Colon (tissue), 2 donors: ENCODE measurements around the gene MAP1LC3A.

Experiments
- FAIRE-seq: peaks from 2 replicates; lab custom pipeline; 2012; peaks lifted over from hg19 to GRCh38; lab: Jason Lieb, UNC
- donor health status: control.
- donor health status: control.

Gene MAP1LC3A

DNA sequence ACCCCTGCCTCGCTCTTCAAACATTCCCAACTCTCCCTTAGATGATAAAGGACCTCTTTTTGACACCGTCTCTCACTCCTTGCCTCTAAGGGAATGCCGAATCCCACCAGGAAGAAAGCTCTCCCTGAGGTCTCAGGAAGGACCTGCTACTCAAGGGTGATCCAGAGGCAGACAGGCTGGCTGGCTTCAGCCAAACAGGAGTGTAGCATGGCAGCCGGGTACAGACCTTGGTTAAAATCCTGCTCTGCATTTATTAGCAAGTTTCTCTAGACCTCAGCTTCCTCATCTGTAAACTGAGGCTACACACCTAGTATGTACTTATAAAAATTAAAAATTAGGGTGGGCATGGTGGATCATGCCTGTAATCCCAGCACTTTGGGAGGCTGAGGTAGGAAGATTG is 17.2 kb downstream of the MAP1LC3A start:
- no peak for FAIRE-seq

DNA sequence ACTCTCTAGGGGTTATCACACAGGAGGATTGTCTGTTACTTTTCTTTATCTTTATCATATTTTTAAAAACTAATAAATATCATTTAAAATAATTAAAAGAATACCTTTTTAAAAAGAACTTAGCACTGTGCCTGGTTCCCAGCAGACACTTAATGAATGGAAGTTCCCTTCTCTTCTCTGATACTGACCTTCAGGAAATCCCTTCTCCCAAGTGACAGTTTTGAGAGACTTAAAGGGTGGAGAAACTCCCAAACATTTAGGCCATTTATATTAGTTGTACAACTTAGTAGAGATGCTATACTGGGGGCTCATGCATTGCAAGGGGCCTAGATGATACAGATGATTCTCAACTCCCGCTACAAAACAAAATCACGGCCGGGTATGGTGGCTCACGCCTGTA is 18.5 kb downstream of the MAP1LC3A start:
- FAIRE-seq: no peak

DNA sequence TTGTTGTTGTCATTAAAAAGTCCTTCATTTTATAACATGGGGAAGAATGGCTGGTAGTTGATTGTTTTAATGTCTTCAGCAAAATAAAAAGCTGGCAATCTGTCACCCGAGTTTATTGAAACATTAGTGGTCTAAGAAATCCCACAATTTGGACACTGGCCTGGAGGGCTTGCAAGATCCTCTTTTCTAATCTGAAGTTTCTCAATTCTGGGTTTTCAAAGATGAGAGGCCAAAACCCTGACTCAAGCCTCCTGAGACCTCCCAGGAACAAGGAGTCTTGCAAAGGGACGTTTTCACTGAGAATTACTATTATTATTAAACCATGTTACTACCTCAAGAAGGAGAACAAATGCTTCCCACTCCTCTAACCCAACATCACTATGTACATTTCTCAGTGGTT is 19.5 kb downstream of the MAP1LC3A start:
- FAIRE-seq: no peak

DNA sequence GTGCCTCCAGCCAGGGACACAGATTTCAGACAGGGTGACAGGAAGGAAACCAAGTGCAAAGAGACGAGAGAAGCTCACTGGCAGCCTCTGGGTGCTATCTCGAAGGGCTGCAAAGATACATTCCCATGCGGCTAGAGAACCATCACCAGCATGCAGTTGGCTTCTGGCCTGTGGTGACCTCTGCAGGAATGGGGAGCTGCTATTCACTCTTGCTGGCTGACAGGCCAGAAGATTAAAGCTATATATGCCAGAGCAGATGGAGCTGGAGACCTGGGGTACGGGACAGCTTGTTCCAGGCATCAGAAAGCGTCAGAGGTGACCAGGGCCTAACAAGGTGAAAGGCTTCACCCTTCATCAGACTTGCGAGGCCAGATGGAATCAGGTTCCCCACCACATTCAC is 20.0 kb downstream of the MAP1LC3A start:
- FAIRE-seq: no peak

DNA sequence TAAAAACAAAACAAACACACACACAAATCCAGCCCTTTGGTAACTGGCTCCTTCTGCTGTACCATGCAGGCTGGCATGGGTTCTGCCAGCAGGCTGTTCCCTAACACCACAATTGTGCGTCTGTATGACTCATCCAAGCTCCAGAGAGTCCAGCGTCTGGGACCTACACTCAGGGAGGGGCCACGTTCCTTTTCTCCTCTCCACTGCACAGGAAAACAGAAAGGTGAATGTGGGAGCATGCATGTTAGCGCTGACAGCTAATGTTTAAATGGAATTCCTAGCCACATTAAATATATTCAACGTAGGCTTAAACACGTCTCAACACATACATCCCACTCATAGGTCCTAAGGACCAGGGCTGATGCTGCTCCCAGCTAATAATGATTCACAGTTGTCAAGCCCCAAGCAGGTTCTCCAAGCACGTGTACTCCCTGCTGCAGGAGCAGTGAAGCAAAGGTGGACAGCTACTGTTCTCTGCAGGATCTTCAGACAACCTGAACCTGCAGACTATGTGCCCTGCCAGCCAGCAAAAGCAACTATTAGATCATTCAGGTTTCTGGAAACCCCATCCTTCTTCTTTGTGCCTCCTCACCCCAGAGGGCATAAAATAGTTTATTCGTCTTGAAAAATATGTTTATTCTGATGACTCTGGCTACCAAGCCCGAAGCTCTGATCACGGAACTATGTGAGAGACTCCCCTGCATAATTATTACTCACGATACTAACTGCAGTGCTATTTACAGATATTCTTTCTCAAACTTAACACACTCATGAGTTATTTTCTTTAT is 20.9 kb downstream of the MAP1LC3A start:
- no peak for FAIRE-seq

DNA sequence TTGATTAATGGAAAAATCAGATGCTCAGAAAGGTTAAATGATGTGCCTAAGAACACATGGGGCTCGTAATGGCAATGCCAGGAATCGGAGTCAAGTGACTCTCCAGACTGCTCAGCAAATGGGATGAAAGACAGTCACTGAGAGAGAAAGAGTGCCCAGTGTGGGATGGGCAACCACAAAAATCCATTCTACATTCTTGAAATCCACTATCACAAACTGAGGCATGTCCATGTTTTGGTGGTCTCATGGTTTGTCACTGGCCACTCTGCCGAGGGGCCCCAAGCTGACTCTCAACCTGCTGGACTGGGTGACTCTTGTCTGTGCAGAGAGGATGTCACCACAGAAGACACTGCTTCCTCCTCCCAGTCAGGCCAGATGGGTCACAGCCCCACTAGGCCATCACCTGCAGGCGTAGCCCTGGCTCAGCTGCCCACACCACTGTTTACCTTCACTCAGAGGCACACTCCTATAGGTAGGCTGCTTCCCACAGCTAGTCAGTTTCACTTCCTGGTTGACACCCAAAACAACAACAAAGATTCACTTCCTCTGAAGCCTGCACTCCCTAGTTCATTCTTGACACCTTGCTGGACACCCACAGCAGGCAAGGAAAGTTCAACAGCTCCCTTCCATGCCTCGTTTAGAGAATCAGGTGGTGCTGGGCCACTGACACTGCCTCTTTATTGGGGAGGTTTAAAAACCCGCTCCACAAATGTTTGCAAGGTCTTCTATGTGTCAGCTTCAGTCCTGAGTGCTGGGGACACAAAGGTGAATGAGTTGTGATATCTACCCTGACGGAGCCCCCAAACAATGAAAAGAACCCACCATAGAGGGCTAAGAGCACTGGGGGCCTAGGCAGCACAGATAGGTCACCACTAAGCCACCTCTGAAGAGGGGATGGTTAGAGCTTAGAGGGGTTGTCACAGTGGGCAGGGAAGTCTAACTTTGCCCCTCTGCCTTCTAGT is 21.7 kb downstream of the MAP1LC3A start:
- FAIRE-seq: no peak

DNA sequence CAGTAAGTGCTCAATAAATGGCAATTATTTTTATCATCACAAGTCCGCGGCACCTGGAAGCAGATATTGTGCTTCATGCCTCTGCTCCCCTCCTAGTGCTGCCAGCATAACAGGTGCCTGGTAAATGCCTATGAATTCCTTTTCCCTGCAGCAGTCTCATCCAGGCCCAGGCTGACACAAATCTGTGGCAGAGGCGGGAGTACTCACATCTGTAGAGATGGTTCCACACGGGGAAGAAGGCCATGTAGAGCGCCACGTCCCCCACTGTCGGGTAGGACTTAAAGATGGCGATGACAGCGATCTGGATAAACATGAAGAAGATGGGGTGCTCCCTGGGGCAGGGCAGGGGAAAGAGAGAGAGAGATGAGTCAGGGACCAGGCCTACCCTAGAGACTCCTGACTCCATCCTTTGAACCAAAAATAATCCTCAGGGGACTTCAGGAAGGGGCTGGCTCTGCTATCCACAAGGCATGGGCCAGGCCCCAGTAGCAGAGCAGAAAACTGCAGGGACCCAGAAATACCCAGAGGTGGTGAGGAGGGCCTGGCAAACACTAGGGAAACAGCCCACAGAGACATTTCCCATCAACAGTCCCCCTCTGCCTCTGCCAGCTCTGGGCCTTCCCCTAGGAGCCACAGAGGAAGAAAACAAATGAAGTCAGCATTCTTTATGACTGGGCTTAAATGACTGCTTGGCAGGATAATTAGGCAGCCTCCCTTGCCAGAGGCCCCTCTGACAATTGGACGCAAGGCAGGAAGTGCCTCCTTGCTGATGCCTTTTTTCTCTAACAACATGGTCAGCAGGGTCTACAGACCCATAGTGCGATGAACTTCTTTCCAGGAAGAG is 23.0 kb downstream of the MAP1LC3A start:
- no peak for FAIRE-seq

DNA sequence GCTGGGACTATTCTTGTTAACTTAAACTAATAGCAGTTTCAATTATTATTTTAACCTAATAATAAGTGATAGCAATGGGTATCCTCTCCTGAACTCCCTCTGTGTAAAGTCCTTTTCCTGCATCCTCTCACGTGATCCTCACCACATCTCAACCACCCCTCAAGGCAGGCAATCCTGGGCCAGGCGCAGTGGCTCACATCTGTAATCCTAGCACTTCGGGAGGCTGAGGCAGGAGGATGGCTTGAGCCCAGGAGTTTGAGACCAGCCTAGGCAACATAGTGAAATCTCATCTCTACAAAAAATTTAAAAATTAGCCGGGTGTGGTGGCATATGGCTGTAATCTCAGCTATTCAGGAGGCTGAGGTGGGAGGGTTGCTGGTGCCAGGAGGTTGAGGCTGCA is 23.7 kb downstream of the MAP1LC3A start:
- no peak for FAIRE-seq

DNA sequence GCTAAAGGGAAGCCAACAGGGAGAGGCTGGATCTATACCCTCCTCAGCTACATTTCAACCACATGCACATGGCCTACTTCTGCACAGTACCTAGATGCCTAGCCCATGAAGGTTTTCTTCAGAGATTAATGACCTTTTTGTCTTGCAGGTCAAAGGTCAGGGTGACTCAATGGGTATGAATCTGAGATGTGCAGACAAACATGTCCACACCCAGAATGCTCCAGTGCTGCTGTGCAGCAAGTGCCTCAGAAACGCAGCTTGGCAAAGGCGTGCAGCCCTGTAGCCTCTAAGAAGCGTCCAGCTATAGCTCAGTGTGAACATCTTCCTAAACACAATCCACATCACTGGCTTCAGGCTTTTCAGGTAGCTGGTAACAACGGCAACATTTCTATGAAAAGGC is 24.4 kb downstream of the MAP1LC3A start:
- FAIRE-seq: no peak

DNA sequence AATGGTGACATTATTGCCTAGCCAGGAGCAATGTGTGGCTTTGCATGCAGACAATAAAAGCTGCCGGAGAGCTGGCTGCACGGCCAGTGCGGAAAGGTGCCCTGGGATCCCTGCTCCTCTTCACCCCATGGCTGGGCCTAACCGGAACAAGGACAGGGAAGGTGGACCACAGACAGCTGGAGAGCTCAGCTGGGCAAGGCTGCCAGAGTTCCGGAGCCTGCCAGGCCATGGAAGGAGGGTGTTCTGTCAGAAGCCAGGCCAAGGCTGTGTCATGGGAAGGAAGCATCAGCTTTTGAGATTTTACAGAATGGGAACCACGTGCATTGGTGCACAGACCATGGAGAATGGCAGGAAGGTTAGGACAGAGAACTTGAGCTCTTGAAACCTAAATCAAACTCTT is 25.0 kb downstream of the MAP1LC3A start:
- FAIRE-seq: no peak

DNA sequence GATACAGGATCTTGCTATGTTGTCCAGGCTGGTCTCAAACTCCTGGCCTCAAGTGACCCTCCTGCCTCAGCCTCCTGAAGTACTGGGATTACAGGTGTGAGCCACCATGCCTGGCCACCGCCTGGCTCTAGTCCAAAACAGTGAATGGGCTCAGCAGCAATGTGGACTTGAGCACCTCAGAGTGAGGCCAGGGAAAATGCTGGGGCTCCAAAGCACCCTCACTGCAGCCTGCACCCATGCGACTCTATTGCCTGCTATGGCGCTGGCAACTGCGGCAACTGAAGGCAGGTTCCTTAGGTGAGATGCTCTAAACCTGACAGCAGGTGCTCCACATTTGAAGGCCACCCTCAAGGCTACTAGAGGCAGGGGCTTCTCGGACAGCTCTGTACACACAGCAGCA is 26.5 kb downstream of the MAP1LC3A start:
- no peak for FAIRE-seq

DNA sequence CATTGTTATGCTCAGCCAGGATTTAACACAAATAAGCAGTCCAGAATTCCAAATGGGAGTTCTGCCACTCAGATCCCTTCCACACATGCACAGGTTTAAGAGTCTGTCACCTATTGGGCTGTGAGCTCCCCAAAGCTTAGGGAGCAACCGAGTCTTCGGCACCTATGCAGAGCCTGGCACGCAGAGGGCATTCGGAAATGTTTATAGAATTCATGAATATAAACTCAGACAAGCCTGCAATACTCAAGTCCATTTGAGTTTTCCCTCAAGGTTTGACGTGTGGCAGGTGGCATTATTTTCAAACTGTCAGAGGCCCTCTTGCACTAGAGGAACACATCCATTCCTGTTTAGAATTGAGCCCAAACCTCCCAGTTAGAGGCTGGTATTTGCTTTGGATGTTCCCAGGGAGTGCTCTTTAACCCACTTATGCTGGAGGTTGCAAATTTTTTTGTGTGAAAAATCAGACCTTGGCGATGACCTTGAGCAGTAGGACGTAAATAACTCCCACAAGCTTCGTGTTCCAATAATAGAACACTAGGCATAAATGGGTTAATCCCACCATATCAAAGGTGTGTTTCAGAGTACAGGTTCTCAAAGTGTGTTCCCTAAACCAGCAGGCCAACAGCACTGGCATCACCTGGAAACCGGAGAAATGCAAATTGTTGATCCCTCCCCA is 28.1 kb downstream of the MAP1LC3A start:
- no peak for FAIRE-seq

DNA sequence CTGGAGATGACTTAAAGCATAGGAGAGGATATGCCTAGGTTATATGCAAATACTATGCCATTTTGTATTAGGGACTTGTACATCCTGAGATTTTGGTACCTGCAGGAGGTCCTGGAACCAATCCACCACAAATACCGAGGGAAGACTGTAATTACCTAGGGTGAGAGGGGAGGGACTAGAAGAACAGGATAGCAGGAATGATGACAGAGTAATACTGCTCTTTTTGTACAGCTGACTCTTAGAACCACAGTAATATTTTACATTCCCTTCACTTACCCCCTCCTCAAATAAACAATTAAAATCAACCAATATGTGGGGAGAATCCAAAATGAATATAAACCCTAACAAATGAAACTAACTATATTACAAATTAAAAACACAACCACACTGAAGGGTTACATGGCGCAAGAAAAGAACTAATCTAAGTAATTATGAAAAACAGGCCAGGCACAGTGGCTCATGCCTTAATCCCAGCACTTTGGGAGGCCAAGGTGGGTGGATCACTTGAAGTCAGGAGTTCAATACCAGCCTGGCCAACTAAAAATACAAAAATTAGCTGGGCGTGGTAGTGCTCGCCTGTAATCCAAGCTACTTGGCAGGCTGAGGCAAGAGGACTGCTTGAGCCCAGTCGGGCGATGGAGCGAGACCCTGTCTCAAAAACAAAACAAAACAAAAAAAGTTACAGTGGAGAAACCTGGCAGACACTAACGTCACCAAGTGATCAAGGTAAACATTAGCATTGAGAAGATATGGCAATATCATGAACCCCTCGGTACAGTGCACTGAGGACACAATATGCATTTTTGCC is 37.1 kb downstream of the MAP1LC3A start:
- no peak for FAIRE-seq

DNA sequence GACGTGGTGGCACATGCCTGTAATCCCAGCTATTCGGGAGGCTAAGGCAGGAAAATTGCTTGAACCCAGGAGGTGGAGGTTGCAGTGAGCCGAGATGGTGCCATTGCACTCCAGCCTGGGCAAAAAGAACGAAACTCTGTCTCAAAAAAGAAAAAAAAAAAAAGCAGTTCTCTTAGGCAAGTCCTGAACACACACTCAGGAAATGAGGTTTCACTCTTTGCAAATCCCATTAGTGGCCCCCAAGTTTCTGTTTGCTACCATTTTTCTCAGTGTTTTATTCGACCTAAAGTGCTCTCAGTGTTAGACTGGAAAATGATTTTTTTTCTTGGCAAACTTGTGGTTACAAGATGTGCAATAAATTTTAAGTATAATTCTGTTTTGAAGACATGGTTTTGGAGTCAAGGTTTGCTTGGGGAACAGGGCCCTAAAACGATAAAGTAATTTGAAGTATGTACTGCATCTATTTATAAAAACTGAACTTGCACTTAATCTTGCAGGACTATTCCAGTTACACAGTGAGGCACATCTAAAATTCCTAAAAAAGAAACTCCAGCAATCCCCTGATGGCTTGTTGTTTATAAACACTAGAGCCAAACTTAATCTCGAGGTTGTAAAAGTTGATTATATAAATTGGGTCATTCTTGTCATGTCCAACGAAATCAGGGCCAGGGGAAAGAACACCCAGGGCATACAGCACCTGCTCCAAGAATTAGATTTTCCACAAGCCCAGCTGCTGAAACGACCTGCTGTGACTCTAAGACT is 42.6 kb downstream of the MAP1LC3A start:
- FAIRE-seq: no peak

DNA sequence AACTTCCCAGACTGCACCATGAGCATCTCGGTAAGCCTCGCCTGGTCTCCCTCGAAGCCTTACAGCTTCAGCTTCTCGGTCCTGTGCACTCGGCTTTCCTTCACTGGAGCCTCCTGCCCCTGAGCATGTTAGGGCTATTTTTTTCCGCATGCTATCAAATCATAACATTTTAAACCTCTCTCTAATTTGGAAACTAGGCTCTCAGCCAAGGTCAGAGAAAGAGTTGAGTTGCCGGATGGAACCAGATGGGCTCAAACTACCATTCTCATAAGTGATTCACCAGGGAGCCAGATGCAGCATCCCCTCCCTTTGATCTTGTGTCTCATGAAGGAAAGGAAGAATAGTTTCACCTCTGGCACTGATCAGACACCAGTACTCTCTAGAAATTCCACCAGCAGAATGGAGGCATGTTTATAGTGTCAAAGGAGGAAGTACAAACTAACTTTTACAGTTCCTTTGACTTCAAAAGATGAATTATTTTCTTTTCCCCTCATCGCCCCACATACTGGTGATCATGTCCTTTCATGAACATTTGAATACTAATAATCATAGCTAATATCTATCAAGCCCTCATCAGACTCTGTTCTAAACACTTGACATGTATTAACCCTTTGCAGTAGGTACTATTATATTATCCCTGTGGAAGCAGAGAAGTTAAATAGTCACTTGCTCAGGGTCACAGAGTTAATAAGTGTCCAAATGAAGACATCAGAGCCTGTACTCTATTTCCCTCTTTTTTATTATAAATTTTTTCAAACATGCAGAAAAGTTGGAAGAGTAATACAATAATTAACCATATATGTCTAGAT is 46.7 kb downstream of the MAP1LC3A start:
- FAIRE-seq: no peak

DNA sequence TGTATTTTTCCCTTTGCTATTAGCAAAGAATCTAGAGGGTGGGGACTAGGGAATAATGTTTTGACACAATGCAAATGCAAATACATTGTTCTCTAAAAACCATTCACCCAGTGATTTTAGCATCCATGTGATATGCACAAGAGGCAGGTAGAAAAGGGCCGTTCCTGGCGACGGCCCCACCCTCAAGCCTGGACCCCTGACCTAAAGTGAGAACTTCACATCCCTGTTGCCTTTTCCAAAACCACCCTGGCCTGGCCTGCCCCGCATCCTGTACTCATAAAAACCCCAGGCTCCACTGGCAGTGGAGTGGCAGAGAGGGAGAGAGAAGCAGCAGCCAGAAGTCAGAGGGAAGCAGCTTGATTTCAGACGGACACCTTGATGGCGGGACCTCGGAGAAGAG is 48.5 kb downstream of the MAP1LC3A start:
- FAIRE-seq: no peak
